D341Med (cell line): Measurements from ENCODE around the gene AKT3.

Source experiments
- DNase-seq: peaks from one replicate; pipeline ENCODE4 v3.0.0; 2012; ENCODE audit warnings: low spot score

Gene AKT3

GRCh38 chr1:243487649-243488227 is 362.3 kb downstream of the AKT3 start:
- DNase-seq, result no peak

- DNase-seq, result no peak
Measured at GRCh38 chr1:243487036-243487648, 362.9 kb downstream of the AKT3 start.

GRCh38 chr1:243483952-243484351 is 366.1 kb downstream of the AKT3 start:
- DNase-seq, result no peak

GRCh38 chr1:243483071-243483771 is 366.8 kb downstream of the AKT3 start:
- DNase-seq, result no peak

- DNase-seq, result no peak
Measured at GRCh38 chr1:243482141-243483022, 367.7 kb downstream of the AKT3 start.

GRCh38 chr1:243481101-243481500 is 368.9 kb downstream of the AKT3 start:
- no peak for DNase-seq

- DNase-seq, result no peak
Measured at GRCh38 chr1:243477731-243478290, 372.2 kb downstream of the AKT3 start.

GRCh38 chr1:243475966-243476365 is 374.1 kb downstream of the AKT3 start:
- DNase-seq, result no peak

- DNase-seq, result no peak
Measured at GRCh38 chr1:243474906-243475305, 375.1 kb downstream of the AKT3 start.

GRCh38 chr1:243474136-243474881 is 375.7 kb downstream of the AKT3 start:
- DNase-seq, result no peak

- no peak for DNase-seq
Measured at GRCh38 chr1:243473227-243474135, 376.6 kb downstream of the AKT3 start.

GRCh38 chr1:243471754-243472745 is 378.0 kb downstream of the AKT3 start:
- no peak for DNase-seq

GRCh38 chr1:243471026-243471685 is 378.9 kb downstream of the AKT3 start:
- peak; percentile 71 for DNase-seq

- DNase-seq, result peak; percentile 48
Measured at GRCh38 chr1:243470502-243470901, 379.5 kb downstream of the AKT3 start.

GRCh38 chr1:243469497-243469896 is 380.5 kb downstream of the AKT3 start:
- DNase-seq, result no peak

- DNase-seq, result no peak
Measured at GRCh38 chr1:243465738-243466137, 384.3 kb downstream of the AKT3 start.

- no peak for DNase-seq
Measured at GRCh38 chr1:243465081-243465480, 385.0 kb downstream of the AKT3 start.

GRCh38 chr1:243462929-243463697 is 386.9 kb downstream of the AKT3 start:
- no peak for DNase-seq
